GM12801 (cell line): ENCODE data around the gene RARRES1.

Source experiments
- TF ChIP-seq, protein P1 (sequence below): IDR thresholded peaks from one replicate; pipeline ENCODE4 v1.5.1; 2011; ENCODE audit warnings: control low read depth; ENCODE audit not compliant: insufficient read length; ENCODE audit errors: extremely low read depth

RARRES1 gene

DNA sequence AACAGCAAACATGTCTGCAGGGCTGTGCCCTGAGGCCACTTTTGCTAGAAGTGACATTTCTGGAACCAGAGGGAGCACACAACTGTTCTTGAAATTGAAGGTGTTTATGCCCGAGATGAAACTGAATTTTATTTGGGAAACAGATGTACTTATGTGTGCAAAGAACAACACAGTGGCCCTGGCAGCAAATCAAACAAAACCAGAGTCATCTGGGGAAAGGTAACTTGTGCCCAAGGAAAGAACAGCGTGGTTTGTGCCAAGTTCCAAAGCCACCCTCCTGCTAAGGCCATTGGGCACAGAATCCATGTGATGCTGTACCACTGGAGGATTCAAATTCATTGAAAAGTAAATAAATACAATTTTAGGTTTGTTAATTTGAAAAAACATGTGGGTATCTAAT is 31.2 kb upstream of the RARRES1 start:
- TF ChIP-seq, protein P1, sequence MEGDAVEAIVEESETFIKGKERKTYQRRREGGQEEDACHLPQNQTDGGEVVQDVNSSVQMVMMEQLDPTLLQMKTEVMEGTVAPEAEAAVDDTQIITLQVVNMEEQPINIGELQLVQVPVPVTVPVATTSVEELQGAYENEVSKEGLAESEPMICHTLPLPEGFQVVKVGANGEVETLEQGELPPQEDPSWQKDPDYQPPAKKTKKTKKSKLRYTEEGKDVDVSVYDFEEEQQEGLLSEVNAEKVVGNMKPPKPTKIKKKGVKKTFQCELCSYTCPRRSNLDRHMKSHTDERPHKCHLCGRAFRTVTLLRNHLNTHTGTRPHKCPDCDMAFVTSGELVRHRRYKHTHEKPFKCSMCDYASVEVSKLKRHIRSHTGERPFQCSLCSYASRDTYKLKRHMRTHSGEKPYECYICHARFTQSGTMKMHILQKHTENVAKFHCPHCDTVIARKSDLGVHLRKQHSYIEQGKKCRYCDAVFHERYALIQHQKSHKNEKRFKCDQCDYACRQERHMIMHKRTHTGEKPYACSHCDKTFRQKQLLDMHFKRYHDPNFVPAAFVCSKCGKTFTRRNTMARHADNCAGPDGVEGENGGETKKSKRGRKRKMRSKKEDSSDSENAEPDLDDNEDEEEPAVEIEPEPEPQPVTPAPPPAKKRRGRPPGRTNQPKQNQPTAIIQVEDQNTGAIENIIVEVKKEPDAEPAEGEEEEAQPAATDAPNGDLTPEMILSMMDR, result no peak

DNA sequence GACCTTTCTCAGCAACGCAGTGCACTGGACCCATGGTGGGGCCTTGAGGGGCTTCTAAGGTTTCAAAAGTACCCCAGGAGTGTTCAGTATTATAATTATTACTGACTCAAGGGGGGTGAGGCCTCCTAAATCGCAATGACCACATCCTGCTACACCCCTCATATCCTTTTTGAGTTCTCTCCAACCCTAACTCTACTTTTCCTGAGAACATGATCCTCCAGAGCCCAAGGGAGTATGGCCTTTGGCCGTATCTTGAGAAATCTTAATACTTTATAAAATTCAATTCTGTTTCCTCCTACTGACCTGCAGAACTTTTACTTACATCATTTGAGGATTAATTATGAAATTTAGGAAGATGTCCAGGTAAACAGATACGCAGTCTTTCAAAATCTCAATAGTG is 30.4 kb upstream of the RARRES1 start:
- TF ChIP-seq, protein P1, result no peak

DNA sequence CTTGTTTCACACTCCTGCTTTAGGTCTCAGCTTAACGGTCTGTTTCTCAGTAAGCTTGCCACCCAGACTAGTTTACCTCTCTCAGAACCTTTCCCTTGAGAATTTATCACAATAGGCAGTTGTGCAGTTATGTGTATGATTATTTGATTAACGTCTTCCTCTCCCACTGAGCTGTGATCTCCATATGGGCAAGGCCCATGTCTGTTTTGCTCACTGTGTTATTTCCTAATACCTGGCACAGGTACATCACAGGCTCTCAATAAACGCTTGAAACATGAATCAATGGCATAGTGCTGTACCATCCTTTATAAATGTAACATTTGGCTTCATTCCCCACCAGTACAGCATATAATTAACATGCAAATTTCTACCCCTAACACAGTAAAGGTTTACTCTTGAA is 29.1 kb upstream of the RARRES1 start:
- TF ChIP-seq, protein P1, result no peak

DNA sequence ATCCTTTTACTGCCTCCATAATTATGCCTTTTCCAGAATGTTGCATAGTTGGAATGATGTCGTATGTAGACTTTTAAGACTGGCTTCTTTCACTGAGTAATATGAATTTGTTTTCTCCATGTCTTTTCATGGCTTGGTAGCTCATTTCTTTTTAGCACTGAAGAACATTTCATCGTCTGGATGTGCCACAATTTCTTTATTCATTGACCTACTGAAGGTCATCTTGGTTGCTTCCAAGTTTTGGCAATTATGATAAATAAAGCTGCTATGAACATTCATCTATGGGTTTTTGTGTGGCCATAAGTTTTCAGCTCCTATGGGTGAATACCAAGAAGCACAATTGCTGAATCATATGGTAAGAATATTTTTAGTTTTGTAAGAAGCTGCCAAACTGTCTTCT is 23.2 kb upstream of the RARRES1 start:
- TF ChIP-seq, protein P1, result no peak

DNA sequence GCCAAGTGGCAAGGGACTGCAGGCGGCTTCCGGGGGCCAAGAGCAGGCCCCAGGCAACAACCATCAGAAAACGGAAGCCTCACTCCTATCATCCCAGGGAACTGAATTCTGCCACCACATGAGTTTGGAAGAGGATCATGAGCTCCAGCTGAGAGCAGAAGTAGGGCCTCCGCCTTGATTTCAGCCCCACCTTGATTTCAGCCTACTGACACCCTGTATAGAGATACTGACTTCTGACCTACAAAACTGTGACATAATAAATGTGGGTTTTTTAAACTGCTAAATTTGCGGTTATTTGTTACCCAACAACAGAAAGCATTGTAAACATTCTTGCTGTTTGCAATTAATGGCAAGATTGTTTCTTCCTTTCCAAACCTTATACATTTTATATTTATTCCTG is 21.6 kb upstream of the RARRES1 start:
- TF ChIP-seq, protein P1, result no peak

DNA sequence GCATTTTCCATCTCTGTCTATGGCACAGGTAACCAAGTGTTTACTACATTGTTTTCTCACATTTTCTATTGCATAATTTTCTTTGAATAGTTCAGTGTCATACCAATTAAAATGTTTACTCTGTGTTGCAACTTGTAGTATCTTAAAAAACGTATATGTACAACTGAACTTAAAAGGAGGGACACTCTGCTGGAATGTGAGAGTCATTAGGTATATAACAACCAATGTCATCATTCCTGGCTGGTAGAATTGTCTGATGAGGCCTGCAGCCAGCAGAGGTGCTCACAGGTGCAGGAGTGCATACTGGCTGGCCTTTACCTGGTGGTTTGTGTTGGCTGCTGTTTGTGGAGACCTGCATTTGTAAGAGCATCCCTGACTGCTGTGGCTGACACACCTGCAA is 19.1 kb upstream of the RARRES1 start:
- TF ChIP-seq, protein P1, result no peak

DNA sequence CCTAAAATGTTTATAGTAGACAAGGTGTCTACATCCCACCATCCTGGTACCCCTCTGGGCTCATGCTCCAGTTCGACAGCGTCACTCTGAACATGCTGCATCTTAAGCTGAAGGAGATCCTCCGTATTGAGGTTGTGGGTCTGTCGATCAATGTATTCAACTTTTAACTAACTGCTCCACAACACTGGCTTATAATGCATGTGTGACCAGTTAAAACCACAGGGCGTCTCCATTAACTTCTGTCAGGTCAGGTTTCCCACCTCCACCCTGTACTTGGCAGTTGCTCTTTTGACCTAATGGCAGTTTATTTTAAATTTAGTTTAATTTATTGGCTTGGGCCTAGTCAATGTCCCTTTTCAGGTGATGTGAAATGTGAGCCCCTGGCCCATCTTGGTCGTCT is 17.8 kb upstream of the RARRES1 start:
- TF ChIP-seq, protein P1, result no peak

DNA sequence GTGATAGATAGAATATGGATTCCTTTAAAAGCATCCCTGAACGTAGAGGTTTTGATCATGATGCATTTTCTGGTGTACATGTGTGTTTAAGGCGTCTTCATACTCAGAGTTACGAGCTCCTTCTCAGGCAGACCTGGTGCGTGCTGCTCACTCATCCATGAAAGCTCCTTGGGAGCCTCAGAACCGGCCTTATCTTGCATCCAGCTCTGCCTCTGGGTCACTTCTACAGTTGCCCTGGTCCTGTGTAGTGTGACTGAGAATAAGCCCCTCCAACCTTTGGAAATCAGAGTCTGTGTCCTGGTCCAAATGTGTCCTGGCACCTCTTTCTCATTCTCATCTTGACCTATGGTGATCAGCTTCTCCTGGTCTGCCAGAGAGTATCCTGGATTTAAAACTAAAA is 17.3 kb upstream of the RARRES1 start:
- TF ChIP-seq, protein P1, result no peak
